CD4-positive, alpha-beta T cell (primary cell): ENCODE results near the gene THOC1. TPM values are rescaled to one million over a fixed set of nuclear protein-coding genes. Genes with fewer than 3 reads are reported as not detected.
A peak's percentile ranks its signal among the peaks of the same experiment; 100 is the strongest.

ENCODE experiments used
- ATAC-seq: fragments of 200-7000 bp; cut with Tn5 transposase; one replicate; pipeline ENCODE4 v1.10.0; 2022; ENCODE audit warnings: mild to moderate bottlenecking; ENCODE audit not compliant: poor library complexity
- CTCF ChIA-PET: fragments of 350-600 bp; sonication (Branson Sonifier 250); formaldehyde crosslinking; loops from one replicate; lab custom pipeline; 2021; ENCODE audit warnings: antibody characterized with exemption, inconsistent platforms; lab: Charles Lee
- POLR2A ChIA-PET: fragments of 350-600 bp; sonication (Branson Sonifier 250); formaldehyde crosslinking; loops from one replicate; lab custom pipeline; 2021; ENCODE audit warnings: antibody characterized with exemption, inconsistent platforms; lab: Charles Lee
- DNase-seq, 14 experiments: peaks; one replicate each; pipeline ENCODE4 v3.0.0-alpha.2; 2013 to 2020; ENCODE audit warnings: mixed read lengths in 2 of 14
- H3K27ac ChIP-seq, 2 donors: one replicate each; pipeline versions ENCODE4 v1.5.1 to v1.7.0; 2013; ENCODE audit warnings: low read length in 2 of 2, low read depth in 1 of 2, mild to moderate bottlenecking in 1 of 2
- H3K27me3 ChIP-seq, 2 experiments: 1 replicate in 1 of 2; 2 replicates in 1 of 2; pipeline versions ENCODE4 v1.6.1 to v1.7.0; 2013; ENCODE audit warnings: low read length in 2 of 2, control low read depth in 1 of 2, mild to moderate bottlenecking in 1 of 2, moderate library complexity in 1 of 2; ENCODE audit not compliant: insufficient read depth in 2 of 2, control insufficient read depth in 1 of 2
- H3K36me3 ChIP-seq: one replicate; pipeline ENCODE4 v1.6.1; 2013; ENCODE audit warnings: low read length, control low read depth; ENCODE audit not compliant: insufficient read depth
- H3K4me1 ChIP-seq: one replicate; pipeline ENCODE4 v1.6.1; 2013; ENCODE audit warnings: low read length, control low read depth; ENCODE audit not compliant: insufficient read depth
- H3K4me3 ChIP-seq: one replicate; pipeline ENCODE4 v1.5.1; 2013; ENCODE audit warnings: mild to moderate bottlenecking, low read length, moderate library complexity
- H3K9me3 ChIP-seq, 2 experiments: 1 replicate in 1 of 2; 2 replicates in 1 of 2; pipeline versions ENCODE4 v1.6.1 to v1.7.0; 2013; ENCODE audit warnings: low read length in 2 of 2, mild to moderate bottlenecking in 2 of 2, control low read depth in 1 of 2, moderate library complexity in 1 of 2; ENCODE audit not compliant: control insufficient read depth in 1 of 2, insufficient read depth in 1 of 2
- H3K27ac Mint-ChIP-seq: one replicate; pipeline ENCODE4 v1.8.0; 2020; ENCODE audit warnings: mixed read lengths
- H3K27me3 Mint-ChIP-seq: one replicate; pipeline ENCODE4 v1.8.0; 2021; ENCODE audit warnings: mixed read lengths
- H3K36me3 Mint-ChIP-seq: one replicate; pipeline ENCODE4 v1.8.0; 2021; ENCODE audit warnings: low read depth, mixed read lengths
- H3K4me1 Mint-ChIP-seq: one replicate; pipeline ENCODE4 v1.8.0; 2021; ENCODE audit warnings: low read depth, mixed read lengths
- H3K4me3 Mint-ChIP-seq: one replicate; pipeline ENCODE4 v1.8.0; 2020; ENCODE audit warnings: mild to moderate bottlenecking, mixed read lengths
- H3K9me3 Mint-ChIP-seq: one replicate; pipeline ENCODE4 v1.8.0; 2020; ENCODE audit warnings: mixed read lengths
- CTCF ChIP-seq: fragments of 200-600 bp; IDR thresholded peaks from one replicate; pipeline ENCODE4 v1.8.0; 2022; ENCODE audit warnings: antibody characterized with exemption, mild to moderate bottlenecking
- intact Hi-C, 2 experiments: fragments of 100-400 bp; cut with DNase I in 1 of 2; cut with micrococcal nuclease in 1 of 2; formaldehyde crosslinking; loops; one replicate each; pipeline versions ENCODE4 v1.15.1 to v1.9.0; 2023 to 2025; cut with DNase I, micrococcal nuclease
- total RNA-seq, 174 experiments: library from RNA in 2 of 174; stranded (reverse) in 2 of 174; gene quantifications; one replicate each; pipeline ENCODE4 v1.2.3 and lab custom pipeline; 2021 to 2026

The THOC1 gene
- total RNA-seq, 2 experiments from 2014 or later: 92.9 to 96.5 TPM

- ChIA-PET CTCF (no interaction called here), POLR2A (no interaction called here)
- Histone ChIP-seq H3K4me1 (no peaks in the 10 kb centered on the region), H3K9me3 (no peaks in the 10 kb centered on the region), H3K36me3 (peaks cover 47% of the 10 kb centered on the region), H3K27me3 (no peaks in the 10 kb centered on the region), H3K27ac (no peak overlapping the region), H3K4me3 (no peak overlapping the region)
- no peak for DNase-seq
- Mint-ChIP-seq H3K27ac (peak overlapping the region; percentile 40), H3K4me3 (no peak overlapping the region), H3K27me3 (no peaks in the 10 kb centered on the region), H3K9me3 (no peaks in the 10 kb centered on the region), H3K4me1 (no peaks in the 10 kb centered on the region), H3K36me3 (peaks cover 73% of the 10 kb centered on the region)
- TF ChIP-seq CTCF: no peak
- intact Hi-C loops: no loop called here
- no peak for ATAC-seq
These were observed 39.9 kb downstream of the THOC1 start for GRCh38 chr18:227902-228301.

GRCh38 chr18:227374-227773, 40.5 kb downstream of the THOC1 start:
- no peak overlapping the region for H3K27ac Mint-ChIP-seq
- no peak overlapping the region for H3K4me3 Mint-ChIP-seq
- Histone ChIP-seq H3K27ac (no peak overlapping the region), H3K4me1 (no peaks in the 10 kb centered on the region), H3K27me3 (no peaks in the 10 kb centered on the region), H3K4me3 (no peak overlapping the region), H3K9me3 (no peaks in the 10 kb centered on the region), H3K36me3 (peaks cover 51% of the 10 kb centered on the region)
- DNase-seq (no peak), ATAC-seq (no peak)
- intact Hi-C loops: no loop called here
- H3K27me3 Mint-ChIP-seq: no peaks in the 10 kb centered on the region
- TF ChIP-seq CTCF: no peak
- CTCF ChIA-PET: no interaction called here
- POLR2A ChIA-PET: no interaction called here
- no peaks in the 10 kb centered on the region for H3K9me3 Mint-ChIP-seq
- H3K36me3 Mint-ChIP-seq: peaks cover 73% of the 10 kb centered on the region
- H3K4me1 Mint-ChIP-seq: no peaks in the 10 kb centered on the region

- no peaks in the 10 kb centered on the region for H3K4me1 ChIP-seq
- no peak overlapping the region for H3K4me3 ChIP-seq
- Mint-ChIP-seq H3K9me3 (no peaks in the 10 kb centered on the region), H3K4me1 (no peaks in the 10 kb centered on the region), H3K27me3 (no peaks in the 10 kb centered on the region), H3K36me3 (peaks cover 82% of the 10 kb centered on the region), H3K27ac (no peak overlapping the region), H3K4me3 (no peak overlapping the region)
- H3K27me3 ChIP-seq: no peaks in the 10 kb centered on the region
- H3K36me3 ChIP-seq: peaks cover 55% of the 10 kb centered on the region
- no peak overlapping the region for H3K27ac ChIP-seq
- no peaks in the 10 kb centered on the region for H3K9me3 ChIP-seq
- TF ChIP-seq CTCF: no peak
- intact Hi-C loops: no loop called here
- ChIA-PET CTCF (no interaction called here), POLR2A (no interaction called here)
- DNase-seq (no peak), ATAC-seq (no peak)
These were observed 42.1 kb downstream of the THOC1 start for GRCh38 chr18:225745-226144.
